PC-9 (cell line): ENCODE data around the gene YLPM1. TPM values are rescaled to one million over a fixed set of nuclear protein-coding genes. Genes with fewer than 3 reads are reported as not detected.

Source experiments
- BruUV-seq: library from RNA; stranded (reverse); fragments of 400-500 nt; replicated peaks from 2 replicates; lab custom pipeline; 2021; lab: Mats Ljungman, UMichigan
- CTCF ChIA-PET: fragments of 300-600 bp; sonication (Branson Sonifier 250); formaldehyde crosslinking; loops from one replicate; lab custom pipeline; 2022; ENCODE audit warnings: antibody characterized with exemption; lab: Charles Lee
- POLR2A ChIA-PET: fragments of 300-600 bp; sonication (Branson Sonifier 250); formaldehyde crosslinking; loops from one replicate; lab custom pipeline; 2022; ENCODE audit warnings: antibody characterized with exemption; ENCODE audit not compliant: unreplicated experiment; lab: Charles Lee
- DNase-seq, 2 experiments: peaks; one replicate each; pipeline versions ENCODE4 v3.0.0 to v3.0.0-alpha.2; 2015 to 2022; ENCODE audit warnings: mixed read lengths in 1 of 2
- H2AFZ ChIP-seq: fragments of 200-600 bp; sonication (generic); 2 replicates; pipeline ENCODE4 v1.8.1; 2017; ENCODE audit warnings: antibody characterized with exemption
- H3F3A ChIP-seq: fragments of 200-600 bp; sonication (generic); 2 replicates; pipeline ENCODE4 v1.8.1; 2017; ENCODE audit warnings: antibody characterized with exemption, mild to moderate bottlenecking, low read depth; ENCODE audit not compliant: insufficient read depth
- H3K27ac ChIP-seq: fragments of 200-600 bp; sonication (generic); 2 replicates; pipeline ENCODE4 v1.6.1; 2016; ENCODE audit warnings: mixed run types
- H3K27me3 ChIP-seq: fragments of 200-600 bp; sonication (generic); 2 replicates; pipeline ENCODE4 v1.6.1; 2016; ENCODE audit warnings: low read depth, mixed run types; ENCODE audit not compliant: insufficient read depth
- H3K36me3 ChIP-seq: fragments of 200-600 bp; sonication (generic); 2 replicates; pipeline ENCODE4 v1.6.1; 2016; ENCODE audit warnings: low read depth, mixed run types
- H3K4me1 ChIP-seq: fragments of 200-600 bp; sonication (generic); replicated peaks from 2 replicates; pipeline ENCODE4 v1.6.1; 2016; ENCODE audit warnings: mixed run types; ENCODE audit not compliant: insufficient read depth
- H3K4me2 ChIP-seq: fragments of 200-600 bp; sonication (generic); 2 replicates; pipeline ENCODE4 v1.6.1; 2017; ENCODE audit warnings: mixed run types
- H3K4me3 ChIP-seq: fragments of 200-600 bp; sonication (generic); 2 replicates; pipeline ENCODE4 v1.6.1; 2016; ENCODE audit warnings: mixed run types
- H3K79me2 ChIP-seq: fragments of 200-600 bp; sonication (generic); 2 replicates; pipeline ENCODE4 v1.6.1; 2017; ENCODE audit warnings: low read depth, mixed run types
- H3K9me2 ChIP-seq: fragments of 200-600 bp; sonication (generic); 2 replicates; pipeline ENCODE4 v1.8.1; 2017; ENCODE audit warnings: mild to moderate bottlenecking; ENCODE audit not compliant: insufficient read depth
- H3K9me3 ChIP-seq: fragments of 200-600 bp; sonication (generic); 2 replicates; pipeline ENCODE4 v1.8.1; 2016; ENCODE audit warnings: low read depth; ENCODE audit not compliant: insufficient read depth
- H4K20me1 ChIP-seq: fragments of 200-600 bp; sonication (generic); 2 replicates; pipeline ENCODE4 v1.8.1; 2017; ENCODE audit not compliant: insufficient read depth
- CTCF ChIP-seq: fragments of 200-600 bp; sonication (generic); conservative IDR thresholded peaks from 2 replicates; pipeline ENCODE4 v1.6.1; 2017; ENCODE audit warnings: mixed run types, antibody characterized with exemption, mild to moderate bottlenecking, moderate library complexity
- EZH2 ChIP-seq: fragments of 200-600 bp; sonication (generic); IDR thresholded peaks from 2 replicates; pipeline ENCODE4 v1.8.0; 2017; ENCODE audit warnings: antibody characterized with exemption, low read depth
- intact Hi-C: fragments of 100-400 bp; cut with micrococcal nuclease; formaldehyde crosslinking; loops from one replicate; pipeline ENCODE4 v1.10.0; 2022; ENCODE audit not compliant: unreplicated experiment
- total RNA-seq: library from RNA; stranded (reverse); gene quantifications from 2 replicates; pipeline ENCODE4 v1.2.3, GENCODE V29; 2021

Gene YLPM1
- total RNA-seq, 1 experiment from 2014 or later: 170 TPM

DNA sequence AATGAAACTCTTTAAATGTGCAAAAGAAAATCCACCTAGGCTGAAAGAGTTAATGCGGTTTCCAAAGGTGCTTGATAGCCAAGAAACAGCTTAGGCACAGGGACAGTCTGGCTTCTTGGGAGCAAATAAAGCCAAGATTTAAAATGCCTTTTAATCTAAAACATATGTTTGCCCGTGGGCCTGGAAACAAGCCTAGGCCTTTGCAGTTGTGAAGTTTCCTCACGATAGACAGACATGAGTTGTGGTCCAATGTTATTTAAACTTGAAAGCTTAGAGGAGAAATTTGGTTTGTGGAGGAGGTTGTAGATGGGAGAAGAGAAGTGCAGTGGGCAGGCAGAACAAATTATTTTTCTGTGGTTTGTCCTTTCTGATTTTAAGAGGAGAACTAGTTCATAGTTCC lies 83.1 kb downstream of the YLPM1 start:
- intact Hi-C loops: no loop called here
- H3K4me3 ChIP-seq: no peak overlapping the region
- H3K27ac ChIP-seq: no peak overlapping the region
- no peak overlapping the region for H2AFZ ChIP-seq
- ChIA-PET CTCF (interaction anchor here (0.6 kb wide), 2 partner anchors 16 to 234 kb away, joined by 3 to 4 read pairs; no protein-coding TSS in a partner anchor), POLR2A (no interaction called here)
- no peaks in the 10 kb centered on the region for H3K79me2 ChIP-seq
- no peaks in the 10 kb centered on the region for H3K36me3 ChIP-seq
- peaks cover 10% of the 10 kb centered on the region; the same call in 1 of the 2 replicates for H3F3A ChIP-seq
- H4K20me1 ChIP-seq: no peaks in the 10 kb centered on the region
- TF ChIP-seq EZH2: no peak
- no peak for TF ChIP-seq CTCF
- no peak for DNase-seq
- BruUV-seq: no TSS peak
- H3K27me3 ChIP-seq: no peaks in the 10 kb centered on the region
- H3K9me3 ChIP-seq: no peaks in the 10 kb centered on the region
- H3K4me1 ChIP-seq: peaks cover 7% of the 10 kb centered on the region; the same call in 1 of the 2 replicates
- H3K4me2 ChIP-seq: no peak overlapping the region
- H3K9me2 ChIP-seq: no peaks in the 10 kb centered on the region

DNA sequence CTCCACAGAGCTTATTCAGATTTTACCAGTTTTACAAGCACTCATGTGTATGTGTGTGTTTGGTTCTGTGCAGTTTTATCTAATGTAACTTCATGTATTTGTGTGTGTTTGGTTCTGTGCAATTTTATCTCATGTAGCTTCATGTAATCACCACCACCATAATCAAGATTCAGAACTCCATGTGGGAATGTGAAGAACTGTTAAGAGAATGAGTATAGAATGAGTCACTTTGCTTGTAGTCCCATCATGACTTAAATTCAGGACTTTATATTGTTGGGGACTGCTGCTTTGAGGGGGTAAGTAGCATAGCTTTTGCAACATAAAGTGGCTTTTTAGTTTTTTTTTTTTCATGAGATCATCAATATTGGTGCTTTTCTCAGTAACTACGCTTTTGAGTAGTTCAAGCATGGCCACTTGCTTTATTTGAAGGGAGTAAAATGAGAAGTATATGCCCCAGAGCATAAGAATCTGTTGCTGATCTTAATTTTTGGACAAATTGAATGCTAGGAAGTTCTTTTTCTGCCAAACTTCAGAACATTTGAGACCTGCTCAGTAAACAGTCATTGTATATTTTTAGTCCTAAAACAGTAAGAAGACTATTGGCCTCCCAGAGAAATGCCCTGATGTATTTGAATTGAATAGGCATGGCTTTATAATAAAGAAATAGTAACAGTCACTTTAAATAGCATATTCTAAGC lies 84.0 kb downstream of the YLPM1 start:
- Histone ChIP-seq H3K4me2 (no peak overlapping the region), H3K9me3 (no peaks in the 10 kb centered on the region), H3K27me3 (no peaks in the 10 kb centered on the region), H4K20me1 (no peaks in the 10 kb centered on the region), H3K4me3 (no peak overlapping the region), H3F3A (peaks cover 10% of the 10 kb centered on the region; the same call in 1 of the 2 replicates), H3K4me1 (peaks cover 7% of the 10 kb centered on the region; the same call in 1 of the 2 replicates), H3K27ac (no peak overlapping the region), H3K79me2 (no peaks in the 10 kb centered on the region), H3K9me2 (no peaks in the 10 kb centered on the region), H3K36me3 (no peaks in the 10 kb centered on the region), H2AFZ (no peak overlapping the region)
- BruUV-seq: TSS peak; percentile 2
- TF ChIP-seq CTCF (no peak), EZH2 (no peak)
- ChIA-PET POLR2A (interaction anchor here (0.6 kb wide), 1 partner anchor 10 kb away, joined by 6 read pairs; no protein-coding TSS in a partner anchor), CTCF (no interaction called here)
- no peak for DNase-seq
- intact Hi-C loops: no loop called here

GRCh38 chr14:74848768-74849167 lies 85.7 kb downstream of the YLPM1 start:
- peaks cover 17% of the 10 kb centered on the region; the same call in 1 of the 2 replicates for H3F3A ChIP-seq
- peaks cover 12% of the 10 kb centered on the region for H3K4me1 ChIP-seq
- H3K4me3 ChIP-seq: no peak overlapping the region
- TF ChIP-seq CTCF (no peak), EZH2 (no peak)
- H3K36me3 ChIP-seq: no peaks in the 10 kb centered on the region
- no peaks in the 10 kb centered on the region for H3K79me2 ChIP-seq
- no peaks in the 10 kb centered on the region for H3K9me3 ChIP-seq
- CTCF ChIA-PET: interaction anchor here (0.6 to 2.1 kb wide), 3 partner anchors 12 to 528 kb away, joined by 5 to 8 read pairs (median 6); no protein-coding TSS in a partner anchor
- DNase-seq: no peak
- no peak overlapping the region for H3K27ac ChIP-seq
- H3K27me3 ChIP-seq: no peaks in the 10 kb centered on the region
- no peaks in the 10 kb centered on the region for H4K20me1 ChIP-seq
- no peak overlapping the region for H2AFZ ChIP-seq
- H3K4me2 ChIP-seq: no peak overlapping the region
- BruUV-seq: no TSS peak
- intact Hi-C loops: no loop called here
- POLR2A ChIA-PET: no interaction called here
- H3K9me2 ChIP-seq: no peaks in the 10 kb centered on the region
